HG03558 (cell line): ENCODE results near the gene ARHGAP1.

ENCODE experiments used
- ATAC-seq: cut with Tn5 transposase; IDR thresholded peaks from one replicate; pipeline ENCODE4 v1.9.1; 2021; ENCODE audit warnings: moderate number of reproducible peaks; ENCODE audit not compliant: unreplicated experiment; ENCODE audit errors: extremely low read depth

Gene ARHGAP1

DNA sequence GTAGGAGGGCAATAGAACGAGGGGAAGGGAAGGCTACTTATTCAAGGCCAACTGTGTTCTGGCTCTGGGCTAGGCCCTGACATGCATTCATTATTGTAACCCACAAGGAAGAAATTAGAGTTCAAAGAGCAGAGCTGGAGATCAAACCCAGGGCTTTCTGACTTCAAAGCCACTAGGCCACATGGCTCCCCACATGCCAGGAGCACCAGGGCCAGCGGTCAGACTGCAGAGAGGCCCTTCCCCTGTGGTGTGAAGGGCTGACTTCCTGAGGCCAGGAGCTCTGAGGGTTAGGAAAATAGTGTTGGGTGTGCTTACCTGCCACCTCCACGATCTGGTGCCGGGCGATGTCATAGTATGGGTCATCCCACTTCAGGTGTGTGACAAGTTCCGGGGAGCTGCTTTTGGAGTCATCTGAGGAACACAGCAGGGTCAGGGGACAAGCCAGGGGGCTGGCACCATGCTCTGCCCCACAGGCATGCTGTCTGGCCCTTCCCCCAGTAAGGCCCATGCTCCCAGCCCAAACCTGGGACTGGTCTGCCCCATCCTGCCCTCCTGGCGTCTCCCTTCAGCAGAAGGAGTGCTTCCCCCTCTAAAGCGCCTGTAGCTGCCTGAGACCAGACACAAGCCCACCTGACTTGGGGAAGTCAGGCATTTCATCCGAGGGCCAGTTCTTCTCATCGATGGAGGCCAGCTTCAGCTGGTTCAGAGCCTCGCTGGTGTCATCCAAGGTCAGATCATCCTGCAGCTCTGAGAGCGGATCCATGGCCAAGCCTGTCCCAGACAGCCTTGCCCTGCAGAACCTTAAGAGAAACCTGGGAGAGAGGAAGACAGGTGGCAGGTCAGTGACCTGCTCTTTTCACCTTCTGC lies 4.8 kb downstream of the ARHGAP1 start:
- no peak for ATAC-seq

DNA sequence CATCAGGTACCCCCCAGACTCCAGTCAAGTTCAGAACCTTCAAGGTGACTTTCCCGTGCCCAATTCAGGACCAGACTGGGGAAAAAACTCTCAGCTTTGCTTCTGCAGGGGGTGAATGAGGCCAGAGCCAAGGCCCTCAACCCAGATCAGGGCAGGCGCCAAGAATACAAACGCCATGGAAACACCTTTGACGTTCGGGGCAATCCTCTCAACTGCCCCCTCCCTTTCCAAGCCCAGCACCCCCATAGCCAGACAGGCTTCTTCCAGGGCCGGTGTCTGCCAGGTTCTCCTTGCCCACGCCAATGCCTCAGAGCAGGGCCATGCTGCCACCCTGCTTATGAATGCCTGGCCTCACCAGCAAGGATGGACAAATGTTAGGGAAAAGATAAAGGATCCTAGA lies 5.8 kb downstream of the ARHGAP1 start:
- no peak for ATAC-seq

DNA sequence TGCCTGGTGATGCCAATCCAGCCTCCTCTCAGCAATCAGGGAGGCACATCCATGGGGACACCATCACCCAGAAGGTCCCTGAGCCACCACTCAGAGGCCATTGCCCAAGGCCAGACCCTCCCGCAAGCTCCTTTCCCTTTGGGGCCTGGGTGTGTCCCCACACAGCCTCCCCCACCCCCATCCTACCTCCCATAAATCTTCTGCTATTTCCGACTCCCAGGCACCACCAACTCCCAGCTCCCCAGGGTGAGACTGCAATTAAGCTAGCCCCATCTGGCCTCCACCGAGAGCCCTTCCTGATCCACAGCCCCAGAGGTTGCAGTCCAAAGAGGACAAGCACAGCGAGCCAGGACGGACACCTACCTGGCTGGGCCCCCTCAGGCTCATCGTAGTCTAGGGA lies 6.3 kb downstream of the ARHGAP1 start:
- no peak for ATAC-seq

DNA sequence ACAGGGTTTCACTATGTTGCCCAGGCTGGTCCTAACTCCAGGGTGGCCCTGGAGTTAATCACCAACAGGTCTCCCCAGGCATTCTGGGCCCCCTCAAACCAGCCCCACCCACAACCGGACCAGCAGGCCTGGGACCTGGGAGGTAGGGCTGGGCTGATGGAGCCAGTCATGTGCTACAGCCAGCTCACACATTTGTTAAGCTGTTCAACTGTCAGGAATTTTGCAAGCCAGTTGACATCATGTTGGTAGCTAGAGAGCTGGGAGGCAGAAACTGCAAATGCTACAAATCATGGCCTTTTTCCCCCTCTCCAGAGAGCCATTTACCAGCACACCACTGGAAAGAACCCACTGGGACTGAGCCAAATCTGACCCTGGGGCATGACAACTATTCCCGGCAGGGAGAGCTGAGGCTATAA lies 6.8 kb downstream of the ARHGAP1 start:
- ATAC-seq, result no peak

DNA sequence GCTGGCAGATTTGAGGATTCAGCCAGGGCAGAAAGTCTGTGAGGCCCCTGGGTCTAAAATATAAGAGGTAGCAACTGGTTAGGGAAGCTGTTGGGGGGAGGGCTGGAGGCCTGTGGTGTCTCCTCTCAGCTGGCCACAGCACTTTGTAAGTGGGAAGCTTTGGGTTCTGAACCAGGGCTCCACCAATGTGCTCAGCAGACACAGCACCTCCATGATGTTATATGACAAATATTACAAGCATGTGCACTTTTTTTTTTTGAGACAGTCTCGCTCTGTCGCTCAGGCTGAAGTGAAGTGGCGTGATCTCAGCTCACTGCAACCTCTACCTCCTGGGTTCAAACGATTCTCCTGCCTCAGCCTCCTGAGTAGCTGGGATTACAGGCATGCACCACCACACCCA lies 8.0 kb downstream of the ARHGAP1 start:
- ATAC-seq, result no peak

DNA sequence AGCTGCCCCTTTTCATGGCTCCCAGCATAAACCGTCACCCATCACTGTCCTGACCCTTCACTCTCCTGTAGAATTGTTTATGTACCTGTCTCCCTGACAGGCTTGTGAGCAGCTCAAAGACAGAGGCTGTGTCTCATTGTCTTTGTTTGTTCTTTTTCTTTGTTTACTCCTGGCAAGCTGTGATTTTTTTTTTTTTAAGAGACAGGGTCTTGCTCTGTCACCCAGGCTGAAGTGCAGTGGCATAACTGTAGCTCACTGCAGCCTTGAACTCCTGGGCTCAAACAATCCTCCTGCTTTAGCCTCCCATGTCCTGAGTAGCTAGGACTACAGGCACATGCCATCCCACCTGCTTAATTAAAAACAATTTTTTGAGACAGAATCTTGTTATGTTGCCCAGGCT lies 9.7 kb downstream of the ARHGAP1 start:
- no peak for ATAC-seq

DNA sequence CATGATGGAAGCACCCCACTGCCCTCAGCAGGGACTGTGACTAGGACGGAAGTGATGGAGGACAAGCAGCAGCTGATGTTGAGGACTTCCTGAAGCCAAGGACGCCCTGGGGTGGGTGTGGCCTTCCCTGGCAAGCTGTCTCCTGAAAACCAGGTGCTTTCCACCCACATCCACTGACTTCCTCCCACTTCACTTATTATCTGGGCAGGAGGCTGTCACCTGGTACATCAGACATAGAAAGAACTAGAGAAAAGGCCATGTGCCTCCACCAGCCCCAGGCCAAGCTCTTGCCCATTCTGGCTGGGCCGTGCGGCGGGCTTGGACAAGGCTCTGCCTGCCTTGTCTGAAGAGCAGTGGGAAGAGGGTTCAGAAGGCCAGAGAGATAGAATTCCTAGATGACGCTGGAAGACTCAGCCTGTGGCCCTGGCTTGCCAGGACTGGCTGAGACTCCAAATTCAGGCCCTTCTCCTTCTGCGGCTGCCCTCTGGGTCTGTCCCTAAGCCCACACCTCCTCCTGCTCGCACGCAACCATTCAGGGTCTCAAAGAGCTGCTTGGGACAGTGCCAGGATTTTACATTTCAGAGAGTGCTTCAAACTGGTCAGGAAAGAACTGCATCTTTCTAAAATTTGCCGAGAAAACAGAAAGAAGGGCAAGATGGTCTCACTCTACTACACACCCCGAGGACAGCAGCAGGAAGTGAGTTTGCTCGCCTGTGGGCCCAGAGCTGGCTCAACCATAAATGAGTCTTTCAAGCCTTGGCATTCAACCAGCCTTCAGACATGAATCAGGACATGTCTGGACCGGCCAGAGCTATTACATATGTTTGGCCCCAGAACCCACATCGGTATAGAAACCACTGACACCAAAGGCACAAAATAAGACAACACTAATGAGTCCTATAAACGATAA lies 13.3 kb downstream of the ARHGAP1 start:
- no peak for ATAC-seq

DNA sequence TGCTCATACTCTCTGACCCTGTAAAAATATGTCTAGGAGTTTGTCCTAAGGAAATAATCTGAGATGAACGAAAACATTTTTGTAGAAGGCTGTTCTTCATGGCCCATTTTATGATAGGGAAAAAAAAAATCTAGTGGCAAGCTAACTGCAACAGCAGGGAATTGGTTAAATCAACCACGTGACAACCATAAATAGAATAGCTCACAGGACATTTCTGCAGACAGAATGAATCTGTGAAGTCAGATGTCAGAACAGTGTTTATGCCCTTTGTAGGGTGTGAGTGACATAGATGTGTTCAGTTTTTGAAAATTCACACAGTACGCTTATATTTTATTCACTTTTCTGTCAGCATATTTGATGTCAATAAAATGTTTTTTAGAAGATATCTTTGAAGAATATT lies 16.1 kb downstream of the ARHGAP1 start:
- ATAC-seq, result no peak

DNA sequence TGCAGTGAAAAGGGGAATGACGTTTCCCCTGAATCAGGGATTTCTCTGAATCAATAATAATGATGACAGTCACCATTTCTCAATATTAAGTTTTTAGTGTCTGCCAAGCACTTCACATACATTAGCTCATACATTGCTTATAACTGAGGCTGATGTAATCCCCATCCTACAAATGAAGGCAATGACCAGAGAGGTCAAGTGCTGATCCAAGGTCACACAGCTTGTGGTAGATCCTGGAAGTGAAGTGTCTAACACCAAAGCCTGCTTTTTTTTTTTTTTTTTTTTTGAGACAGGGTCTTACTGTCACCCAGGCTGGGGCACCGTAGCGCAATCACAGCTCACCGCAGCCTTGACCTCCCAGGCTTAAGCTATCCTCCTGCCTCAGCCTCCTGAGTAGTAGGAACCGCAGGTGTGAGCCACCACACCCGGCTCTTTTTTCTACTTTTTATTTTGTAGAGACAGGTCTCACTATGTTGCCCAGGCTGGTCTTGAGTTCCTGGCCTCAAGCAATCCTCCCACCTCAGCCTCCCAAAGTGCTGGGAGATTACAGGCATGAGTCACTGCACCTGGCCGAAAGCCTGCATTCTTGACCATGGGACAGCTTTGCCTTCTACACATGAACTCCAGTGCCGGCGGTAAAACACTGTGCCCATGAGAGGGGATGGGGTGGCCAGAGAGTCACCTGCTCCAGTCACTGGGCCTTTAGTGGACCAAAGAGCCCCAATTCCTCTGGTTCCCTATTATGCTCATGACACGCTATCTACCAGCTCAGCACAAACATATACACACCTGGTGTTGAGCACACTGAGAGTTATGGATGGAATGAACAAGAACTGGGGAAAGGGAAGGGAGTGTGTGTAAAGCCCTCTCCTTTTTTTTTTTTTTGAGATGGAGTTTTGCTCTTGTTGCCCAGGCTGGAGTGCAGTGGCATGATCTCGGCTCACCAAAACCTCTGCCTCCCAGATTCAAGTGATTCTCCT lies 17.4 kb downstream of the ARHGAP1 start:
- no peak for ATAC-seq

DNA sequence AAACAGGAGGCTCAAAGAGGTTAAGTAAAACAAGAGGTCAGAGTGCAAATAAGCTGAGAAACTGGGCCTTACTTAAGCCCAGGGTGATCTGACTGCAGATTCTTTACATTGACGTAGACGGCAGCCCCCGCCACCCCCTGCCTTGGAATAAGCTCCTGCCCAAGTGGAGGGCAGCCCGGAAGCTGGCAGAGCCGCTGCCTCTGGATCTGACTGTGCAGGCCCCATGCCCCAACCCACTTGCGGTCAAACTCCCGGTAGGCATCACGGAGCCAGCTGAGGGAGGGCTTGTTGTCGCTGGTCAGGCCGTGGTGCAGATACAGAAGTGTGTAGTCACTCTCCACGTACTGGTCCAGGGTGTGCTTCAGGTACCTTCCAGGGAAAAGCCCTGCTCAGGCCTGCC lies 18.6 kb downstream of the ARHGAP1 start:
- ATAC-seq, result no peak

DNA sequence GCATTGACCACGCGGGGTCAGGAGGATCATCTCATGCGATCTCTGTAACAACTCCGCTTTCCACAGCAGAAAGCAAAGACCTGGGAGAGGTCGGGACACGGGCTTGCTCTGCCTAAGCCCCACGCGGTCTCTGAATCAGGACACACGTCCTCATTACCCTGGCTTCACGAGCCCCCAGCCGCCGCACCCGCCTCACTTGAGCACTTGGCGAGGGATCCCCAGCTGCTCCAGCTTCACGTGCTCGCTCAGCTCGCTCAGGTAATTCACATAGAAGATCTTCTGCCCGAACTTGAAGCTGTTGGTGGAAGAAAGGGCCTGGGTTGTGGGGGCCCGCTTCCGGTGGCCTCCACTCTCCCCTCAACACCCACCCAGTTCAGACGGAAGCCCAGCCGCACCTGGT lies 19.6 kb downstream of the ARHGAP1 start:
- ATAC-seq, result no peak

DNA sequence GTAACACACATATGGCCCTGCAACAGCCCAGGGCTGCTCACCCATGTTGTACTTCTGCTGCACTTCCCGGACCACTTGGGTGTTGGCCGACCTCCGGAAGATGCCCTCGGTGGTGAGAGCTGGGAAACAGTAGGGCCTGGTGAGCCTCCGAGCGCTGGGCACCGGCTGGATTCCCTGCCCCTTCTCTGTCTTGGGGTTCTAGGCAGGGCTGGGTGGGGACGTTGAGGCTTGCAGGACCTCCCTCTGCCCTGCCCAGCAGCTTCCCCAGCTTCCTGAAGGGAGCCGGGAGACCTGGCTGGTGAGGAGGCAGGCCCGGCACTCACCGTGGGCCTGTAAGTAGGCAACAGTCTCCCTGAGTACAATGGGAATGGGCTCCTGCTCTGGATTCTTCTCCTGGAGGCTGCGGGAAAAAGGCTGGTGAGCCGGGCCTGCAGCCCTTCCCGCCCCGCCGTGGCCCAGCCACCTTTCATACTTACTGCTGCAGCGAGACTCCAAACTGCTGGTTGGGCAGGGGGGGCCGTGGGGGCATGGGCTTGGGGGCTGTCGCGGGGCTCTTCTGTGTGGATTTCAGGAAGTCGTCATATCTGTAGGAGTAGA lies 20.2 kb downstream of the ARHGAP1 start:
- no peak for ATAC-seq

DNA sequence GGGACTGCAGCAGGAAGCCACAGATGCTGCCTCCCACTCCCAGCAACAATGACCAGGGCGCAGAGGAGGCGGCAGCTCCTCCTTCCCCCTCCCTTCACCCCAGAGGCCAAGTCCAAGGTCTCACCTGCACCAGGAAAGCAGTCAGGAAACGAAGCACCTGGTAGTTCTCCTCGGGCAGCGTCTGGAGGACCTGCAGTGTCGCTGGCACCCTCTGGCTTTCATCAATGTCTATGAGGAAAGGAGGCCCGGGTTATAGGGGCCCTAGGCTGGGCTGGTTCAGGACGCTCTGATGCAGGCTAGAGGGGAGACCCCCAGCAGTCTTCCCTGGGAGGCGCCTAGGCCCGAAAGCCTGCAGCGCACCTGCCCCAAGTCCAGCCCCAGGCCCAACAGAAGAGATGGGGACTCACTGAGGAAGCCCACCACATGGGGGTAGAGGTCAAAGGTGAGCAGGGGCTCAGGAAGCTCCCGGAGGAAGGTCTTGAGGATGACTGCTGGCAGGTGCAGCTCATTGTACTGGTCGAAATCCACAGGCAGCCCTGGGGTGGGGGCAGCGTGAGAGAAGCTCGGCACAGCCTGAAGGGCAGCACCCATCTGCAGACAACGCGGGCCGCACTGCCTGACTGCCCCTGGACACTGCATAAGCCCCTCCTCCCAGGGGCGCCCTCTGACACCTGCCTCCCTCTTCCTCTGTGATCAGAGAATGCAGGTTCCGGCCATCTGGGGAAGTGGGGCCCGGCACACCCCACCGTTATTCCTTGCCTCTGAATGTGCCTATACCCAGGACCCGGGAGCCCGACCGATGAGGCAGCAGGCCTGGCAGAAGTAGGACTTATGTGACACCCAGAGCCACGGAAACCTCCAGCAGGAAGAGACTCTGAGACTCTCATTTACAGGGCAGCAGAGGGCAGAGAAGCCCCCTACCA lies 20.9 kb downstream of the ARHGAP1 start:
- no peak for ATAC-seq

DNA sequence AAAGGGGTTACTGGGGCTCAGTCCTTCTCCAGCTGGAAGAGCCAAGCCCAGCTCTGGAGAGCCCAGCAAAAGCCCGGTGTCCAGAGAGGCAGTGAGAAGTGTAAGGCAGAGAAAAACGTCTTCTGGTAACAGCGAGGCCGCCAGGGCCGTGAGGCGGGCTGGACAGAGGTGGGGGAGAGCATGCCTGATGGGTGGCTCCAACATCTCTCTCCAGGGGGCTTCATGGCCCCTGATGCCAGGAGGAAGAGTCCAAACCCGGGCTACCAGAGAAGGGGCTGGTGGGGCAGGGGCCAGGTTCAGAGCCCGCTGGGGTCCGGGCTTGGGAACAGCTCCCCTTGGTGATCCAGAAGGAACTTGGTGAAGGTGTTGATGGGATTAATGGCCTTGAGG lies 21.7 kb downstream of the ARHGAP1 start:
- no peak for ATAC-seq

DNA sequence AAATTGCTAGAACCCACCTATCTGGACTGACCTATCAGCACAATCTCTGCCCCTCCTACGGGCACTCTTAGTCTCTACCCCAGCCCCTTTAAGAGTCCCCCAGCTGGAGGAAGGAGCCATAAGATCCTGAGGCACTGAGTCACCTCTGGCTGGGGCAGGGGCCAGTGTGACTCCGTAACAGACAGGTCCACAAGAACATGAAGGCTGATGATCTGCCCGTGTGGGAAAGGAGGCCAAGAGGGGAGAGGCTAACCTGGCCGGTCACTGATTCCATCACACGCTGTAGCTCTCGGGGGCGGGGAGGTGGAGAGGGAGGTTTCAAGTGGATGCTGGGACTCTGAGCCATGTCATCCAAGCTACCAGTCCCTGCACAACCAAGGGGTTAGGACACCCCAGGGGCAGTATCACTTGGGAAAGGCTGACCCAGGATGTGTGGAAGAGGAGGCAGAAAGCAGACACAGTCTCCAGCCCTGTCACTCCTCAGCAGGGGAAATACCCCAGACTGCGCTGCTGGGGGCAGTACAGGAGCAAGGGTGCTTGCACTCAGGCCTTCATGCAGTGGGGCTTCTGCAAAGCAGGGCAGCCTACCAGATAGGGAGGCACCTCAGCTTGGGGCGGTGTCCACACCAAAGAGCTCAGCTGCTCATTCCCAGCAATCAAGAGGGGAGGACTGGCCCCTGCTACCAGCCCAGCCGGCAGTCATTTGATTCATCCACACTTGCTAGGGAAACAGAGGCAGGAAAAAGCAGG lies 22.3 kb downstream of the ARHGAP1 start:
- no peak for ATAC-seq

DNA sequence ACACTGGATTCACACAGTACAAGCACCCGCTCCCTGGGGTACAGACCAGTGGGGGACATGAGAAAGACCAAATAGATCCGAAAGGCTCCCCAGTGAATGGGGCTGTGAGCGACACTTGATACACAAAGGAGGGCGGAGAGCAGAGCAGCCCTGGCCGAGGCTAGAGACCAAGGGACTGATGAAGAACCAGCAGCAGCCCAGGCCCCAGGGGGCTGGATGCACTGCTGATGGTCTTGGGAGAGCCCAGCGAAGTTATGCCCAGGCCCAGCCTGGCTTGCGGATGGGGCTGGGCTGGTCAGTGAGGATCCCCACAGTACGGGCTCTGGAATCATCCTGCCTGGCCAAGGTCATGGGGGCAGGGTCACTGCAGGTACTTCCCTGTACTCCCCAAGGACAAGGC lies 23.2 kb downstream of the ARHGAP1 start:
- no peak for ATAC-seq

DNA sequence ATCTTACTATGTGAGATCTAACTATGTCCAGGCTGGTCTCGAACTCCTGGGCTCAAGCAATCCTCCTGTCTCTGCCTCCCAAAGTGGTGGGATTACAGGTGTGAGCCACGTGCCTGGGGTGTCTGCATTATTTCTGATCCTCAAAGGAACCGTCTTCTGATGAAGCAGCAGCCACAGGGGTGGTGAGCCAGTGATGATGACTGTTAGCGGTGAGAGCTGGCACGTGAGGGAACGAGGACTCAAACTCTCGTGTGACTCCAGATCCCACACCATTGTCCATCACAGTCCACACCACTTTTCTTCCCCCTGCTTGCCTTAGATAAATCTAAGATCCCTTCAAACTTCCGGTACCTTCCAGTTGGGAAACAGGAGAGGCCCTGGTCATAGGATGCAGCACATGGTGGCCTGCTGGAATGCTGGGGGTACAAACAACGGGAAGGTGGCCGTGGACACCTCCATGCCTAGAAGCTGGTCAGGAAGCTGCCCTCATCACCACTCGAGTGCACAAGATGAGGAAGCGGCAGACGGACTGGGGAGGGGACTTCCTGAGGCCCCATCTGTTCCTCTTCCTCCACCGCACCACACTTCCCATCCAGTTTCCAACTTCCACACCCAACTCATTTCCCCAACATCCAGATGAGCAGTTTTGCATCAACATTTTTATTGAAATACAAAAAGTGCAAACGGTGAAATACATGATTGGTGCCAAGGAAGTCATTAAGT lies 23.8 kb downstream of the ARHGAP1 start:
- no peak for ATAC-seq
